Ovary (tissue), 9 donors: ENCODE results near the gene SCD. TPM values are rescaled to one million over a fixed set of nuclear protein-coding genes. Genes with fewer than 3 reads are reported as not detected.
A peak's percentile ranks its signal among the peaks of the same experiment; 100 is the strongest.

ENCODE experiments used
- DNase-seq, 5 donors: peaks; one replicate each; pipeline ENCODE4 v3.0.0-alpha.2; 2019 to 2020
- H3K27ac ChIP-seq, 2 donors: fragments of 200-600 bp; one replicate each; pipeline versions ENCODE4 v1.5.1 to v1.8.0; 2019 to 2022
- H3K27me3 ChIP-seq: fragments of 200-600 bp; one replicate; pipeline ENCODE4 v1.8.0; 2022
- H3K36me3 ChIP-seq: fragments of 200-600 bp; sonication (generic); one replicate; pipeline ENCODE4 v1.5.1; 2019
- H3K4me1 ChIP-seq: one replicate; pipeline ENCODE4 v1.8.1; 2013; ENCODE audit warnings: mild to moderate bottlenecking, moderate library complexity; ENCODE audit not compliant: insufficient read depth
- H3K4me3 ChIP-seq: fragments of 200-600 bp; sonication (generic); one replicate; pipeline ENCODE4 v1.5.1; 2017
- H3K9me3 ChIP-seq, 2 donors: fragments of 200-600 bp in 1 of 2; sonication (generic) in 1 of 2; one replicate each; pipeline versions ENCODE4 v1.5.1 to v1.8.1; 2013 to 2019; ENCODE audit warnings: mild to moderate bottlenecking in 1 of 2, moderate library complexity in 1 of 2
- EP300 ChIP-seq: sonication (generic); formaldehyde crosslinking; IDR thresholded peaks from one replicate; pipeline ENCODE4 v1.6.1; 2017; ENCODE audit warnings: antibody characterized with exemption
- POLR2A ChIP-seq: fragments of 450-650 bp; IDR thresholded peaks from one replicate; pipeline ENCODE4 v1.6.1; 2017; ENCODE audit warnings: antibody characterized with exemption, mild to moderate bottlenecking, moderate library complexity
- WGBS, 3 donors: extraction: QIAGEN DNeasy Blood & Tissue Kit in 1 of 3; methylation state at CpG; one replicate each; pipeline versions ENCODE4 v1.1.5 to v1.1.7; 2013 to 2017; 5-methylcytosine and 5-hydroxymethylcytosine counted together
- intact Hi-C, 4 donors: fragments of 100-400 bp; cut with DNase I; formaldehyde crosslinking; loops; one replicate each; pipeline versions ENCODE4 v1.11.0 to v1.15.1; 2022 to 2023
- polyA plus RNA-seq, 2 donors: library from polyadenylated mRNA; stranded (reverse); fragments of 200-250 nt in 1 of 2; fragments of 350-450 nt in 1 of 2; fragmentation: Illumina TruSeq in 1 of 2; extraction: RNeasy Lipid Tissue Mini Kit (QIAGEN cat#74804) in 1 of 2; gene quantifications; one replicate each; pipeline ENCODE4 v1.2.3, GENCODE V29; 2013 to 2014
- total RNA-seq, 7 donors: library from RNA; depleted of rRNA in 2 of 7; stranded (reverse); fragments of >200 nt in 2 of 7; fragmentation: NEBNext Ultra II Directional in 3 of 7; extraction: Animal tissue kit (Norgen Biotek cat#: 25700) in 3 of 7; gene quantifications; one replicate each; pipeline versions ENCODE4 v1.1.0 to v1.2.4, GENCODE V29; 2016 to 2023
- TF ChIP-seq, protein P1 (sequence below), 3 donors: fragments of 450-650 bp in 2 of 3; fragments of 200-600 bp in 1 of 3; IDR thresholded peaks; one replicate each; pipeline versions ENCODE4 v1.5.1 to v1.8.0; 2016 to 2022; ENCODE audit warnings: antibody characterized with exemption in 3 of 3, mild to moderate bottlenecking in 1 of 3
- donor health status: DM: no; HTN: no; CAD: no; lungs with moderate emphysema.
- donor health status: DM: no; HTN: no; CAD: no.
- donor health status: Bipolar disorder and iron deficiency.
- donor health status: DM: yes; HTN: yes; CAD: no.
- donor health status: DM: no; HTN: no; CAD: no.
- donor health status: DM: yes; HTN: yes; CAD: no.

SCD gene
- total and polyA plus RNA-seq, 9 donors, result 21.1 to 302 (median 72.7) TPM

DNA sequence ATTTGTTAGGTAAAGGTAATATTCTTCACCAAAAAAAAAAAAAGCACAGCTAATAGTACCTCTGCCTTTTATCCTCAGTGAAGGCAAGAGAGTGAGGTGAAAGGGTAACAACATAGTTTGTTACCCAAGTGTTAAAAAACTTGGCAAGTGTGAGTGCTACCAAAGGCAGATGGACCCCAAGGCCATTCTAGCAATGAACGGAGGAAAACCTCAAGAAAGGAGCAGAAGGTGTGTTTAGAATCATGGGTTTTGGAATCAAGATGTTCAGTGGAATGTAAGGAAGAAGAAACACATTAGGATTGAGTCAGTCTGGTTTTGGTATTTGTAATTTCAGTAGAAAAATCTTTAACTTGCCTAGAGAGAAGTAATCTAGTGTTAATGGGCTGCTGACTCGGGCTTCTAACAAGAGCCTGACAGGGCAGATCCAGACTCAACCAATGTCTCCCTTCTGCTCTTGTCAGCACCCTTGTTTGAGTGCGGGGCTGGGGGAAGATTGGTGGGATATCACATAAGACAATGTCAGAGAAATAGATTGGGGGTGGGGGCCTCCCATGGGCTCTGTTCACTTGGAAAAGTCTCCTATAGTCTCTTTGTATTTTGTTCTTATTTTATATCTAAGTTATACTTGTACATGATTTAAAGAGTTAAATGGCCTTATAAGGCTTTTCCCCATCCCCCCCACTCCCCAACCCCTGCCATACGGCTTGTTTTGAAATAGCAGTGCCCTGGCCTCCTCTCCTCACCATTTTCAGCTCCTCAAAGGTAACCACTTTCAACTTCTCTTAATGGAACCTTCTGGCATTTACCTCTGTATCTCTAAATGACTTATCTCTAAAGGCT lies 44.4 kb downstream of the SCD start:
- TF ChIP-seq POLR2A, result no peak
- TF ChIP-seq, protein P1, sequence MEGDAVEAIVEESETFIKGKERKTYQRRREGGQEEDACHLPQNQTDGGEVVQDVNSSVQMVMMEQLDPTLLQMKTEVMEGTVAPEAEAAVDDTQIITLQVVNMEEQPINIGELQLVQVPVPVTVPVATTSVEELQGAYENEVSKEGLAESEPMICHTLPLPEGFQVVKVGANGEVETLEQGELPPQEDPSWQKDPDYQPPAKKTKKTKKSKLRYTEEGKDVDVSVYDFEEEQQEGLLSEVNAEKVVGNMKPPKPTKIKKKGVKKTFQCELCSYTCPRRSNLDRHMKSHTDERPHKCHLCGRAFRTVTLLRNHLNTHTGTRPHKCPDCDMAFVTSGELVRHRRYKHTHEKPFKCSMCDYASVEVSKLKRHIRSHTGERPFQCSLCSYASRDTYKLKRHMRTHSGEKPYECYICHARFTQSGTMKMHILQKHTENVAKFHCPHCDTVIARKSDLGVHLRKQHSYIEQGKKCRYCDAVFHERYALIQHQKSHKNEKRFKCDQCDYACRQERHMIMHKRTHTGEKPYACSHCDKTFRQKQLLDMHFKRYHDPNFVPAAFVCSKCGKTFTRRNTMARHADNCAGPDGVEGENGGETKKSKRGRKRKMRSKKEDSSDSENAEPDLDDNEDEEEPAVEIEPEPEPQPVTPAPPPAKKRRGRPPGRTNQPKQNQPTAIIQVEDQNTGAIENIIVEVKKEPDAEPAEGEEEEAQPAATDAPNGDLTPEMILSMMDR (IDR thresholded peaks at IDR 0.05), result no peak
- H3K36me3 ChIP-seq, result no peaks in the 10 kb centered on the region

DNA sequence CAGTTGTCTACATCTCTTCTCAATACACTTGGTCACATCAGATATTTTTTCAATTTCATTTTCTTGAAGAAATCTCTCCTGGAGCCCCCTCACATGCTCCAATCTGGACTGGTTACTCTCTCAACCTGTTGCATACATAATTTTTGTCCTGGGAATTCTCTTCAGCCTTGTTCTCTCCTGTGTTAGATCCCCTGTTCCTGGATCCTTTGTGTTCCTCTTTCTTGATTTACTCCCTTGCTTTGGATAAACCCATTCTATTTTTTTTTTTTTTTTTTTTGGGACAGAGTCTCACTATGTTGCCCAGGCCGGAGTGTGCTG lies 45.6 kb downstream of the SCD start:
- DNase-seq, result no peak
- no peak overlapping the region for H3K4me3 ChIP-seq
- peaks cover 0 to 8% of the 10 kb centered on the region in 2 donors for H3K9me3 ChIP-seq
- H3K36me3 ChIP-seq, result no peaks in the 10 kb centered on the region
- 87 to 100% (median 100%) methylated on average over 1 of the region's 1 CpG for WGBS, 3 donors
- H3K27ac ChIP-seq, result no peak overlapping the region
- H3K27me3 ChIP-seq, result no peaks in the 10 kb centered on the region
- intact Hi-C loops, result no loop called here
- H3K4me1 ChIP-seq, result peaks cover 16% of the 10 kb centered on the region
- TF ChIP-seq, protein P1 (IDR thresholded peaks at IDR 0.05), result no peak
- TF ChIP-seq EP300, result no peak
- TF ChIP-seq POLR2A, result no peak

More for the DNA sequence above, 44.4 kb downstream of the SCD start:
- H3K4me3 ChIP-seq, result no peak overlapping the region
- H3K9me3 ChIP-seq, result peaks cover 0 to 9% of the 10 kb centered on the region in 2 donors
- peaks cover 16% of the 10 kb centered on the region for H3K4me1 ChIP-seq
- peak overlapping the region; percentile 51 to 72 for H3K27ac ChIP-seq
- 35 to 43% (median 39%) methylated on average over 4 of the region's 4 CpGs for WGBS, 3 donors
- H3K27me3 ChIP-seq, result no peaks in the 10 kb centered on the region
- intact Hi-C loops, result no loop called here
- DNase-seq, result no peak

DNA sequence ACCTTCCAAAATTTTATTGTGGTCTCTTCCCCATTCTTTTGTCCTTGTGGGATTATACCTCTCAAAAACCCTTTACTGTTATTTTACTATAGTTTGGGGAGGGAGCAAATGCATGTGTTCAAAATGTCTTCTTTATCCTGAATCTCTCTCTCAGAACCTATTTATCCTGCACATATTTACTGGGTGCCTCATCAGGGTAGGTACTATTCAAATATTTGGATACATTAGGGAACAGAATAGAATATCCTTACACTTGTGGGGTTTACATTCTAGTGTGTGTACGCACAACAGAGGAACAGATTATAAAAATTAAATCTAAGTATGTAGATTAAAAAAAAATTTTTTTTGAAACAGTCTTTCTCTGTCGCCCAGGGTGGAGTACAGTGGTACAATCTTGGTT lies 48.6 kb downstream of the SCD start:
- H3K4me1 ChIP-seq, result peaks cover 16% of the 10 kb centered on the region
- no peak overlapping the region for H3K27ac ChIP-seq
- intact Hi-C loops, result no loop called here
- TF ChIP-seq, protein P1 (IDR thresholded peaks at IDR 0.05), result no peak
- TF ChIP-seq POLR2A, result no peak
- no peak for TF ChIP-seq EP300
- no peak for DNase-seq
- H3K4me3 ChIP-seq, result no peak overlapping the region
- no peaks in the 10 kb centered on the region for H3K9me3 ChIP-seq
- H3K36me3 ChIP-seq, result no peaks in the 10 kb centered on the region
- WGBS, 3 donors, result 68 to 98% (median 92%) methylated on average over 2 of the region's 2 CpGs
- H3K27me3 ChIP-seq, result no peaks in the 10 kb centered on the region

DNA sequence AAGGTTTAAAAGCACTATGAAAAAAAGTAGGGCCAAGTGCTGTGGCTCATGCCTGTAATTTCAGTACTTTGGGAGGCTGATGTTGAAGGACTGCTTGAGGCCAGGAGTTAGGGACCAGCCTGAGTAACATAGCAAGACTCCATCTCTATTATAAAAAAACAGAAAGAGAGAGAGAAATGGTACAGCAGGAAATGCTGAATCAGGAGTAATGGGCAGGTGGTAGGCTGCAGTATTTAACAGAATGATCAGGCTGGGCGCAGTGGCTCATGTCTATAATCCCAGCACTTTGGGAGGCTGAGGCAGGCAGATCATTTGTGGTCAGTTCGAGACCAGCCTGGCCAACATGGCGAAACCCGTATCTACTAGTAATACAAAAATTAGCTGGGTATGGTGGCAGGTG lies 49.6 kb downstream of the SCD start:
- H3K9me3 ChIP-seq, result no peaks in the 10 kb centered on the region
- intact Hi-C loops, result no loop called here
- H3K27me3 ChIP-seq, result no peaks in the 10 kb centered on the region
- H3K4me1 ChIP-seq, result peaks cover 11% of the 10 kb centered on the region
- no peaks in the 10 kb centered on the region for H3K36me3 ChIP-seq
- H3K4me3 ChIP-seq, result no peak overlapping the region
- no peak for TF ChIP-seq POLR2A
- DNase-seq, result no peak
- 93 to 97% (median 94%) methylated on average over 4 of the region's 4 CpGs for WGBS, 3 donors
- no peak overlapping the region for H3K27ac ChIP-seq

DNA sequence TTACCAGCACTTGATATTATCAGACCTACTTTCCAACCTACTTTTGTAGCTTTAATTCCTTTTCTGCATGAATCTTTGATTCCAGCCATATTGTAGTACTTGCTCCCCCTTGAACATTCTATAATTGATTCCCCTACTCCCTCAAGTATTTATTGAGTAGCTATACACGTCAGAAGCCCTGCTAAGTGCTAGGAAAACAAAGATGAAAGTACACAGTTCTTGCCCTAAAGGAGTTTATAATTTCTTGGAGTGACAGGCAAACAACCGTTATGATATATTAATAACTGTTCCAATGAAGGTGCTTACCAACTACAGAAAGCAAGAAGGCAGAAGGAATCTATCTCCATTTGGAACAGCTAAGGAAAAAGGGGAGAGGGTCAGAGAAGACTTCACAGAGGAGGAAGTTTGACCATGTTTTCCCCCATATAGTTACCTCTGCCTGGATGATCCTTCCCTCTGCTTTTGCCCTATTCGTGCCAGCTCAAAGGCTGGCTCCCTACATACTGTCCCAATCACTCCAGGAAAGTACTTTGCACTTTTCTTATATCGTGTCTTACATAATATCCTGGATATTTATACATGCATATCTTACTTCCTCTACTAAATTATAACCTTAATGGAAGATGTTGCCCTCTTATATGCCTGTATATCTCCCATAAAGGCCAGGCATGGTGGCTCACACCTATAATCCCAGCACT lies 54.7 kb downstream of the SCD start:
- no peak for TF ChIP-seq POLR2A
- H3K4me3 ChIP-seq, result no peak overlapping the region
- intact Hi-C loops, result no loop called here
- no peak overlapping the region for H3K27ac ChIP-seq
- H3K9me3 ChIP-seq, result no peaks in the 10 kb centered on the region
- H3K27me3 ChIP-seq, result no peaks in the 10 kb centered on the region
- DNase-seq, result no peak
- no peaks in the 10 kb centered on the region for H3K36me3 ChIP-seq
- peaks cover 4% of the 10 kb centered on the region for H3K4me1 ChIP-seq
- 86 to 88% (median 87%) methylated on average over 4 of the region's 4 CpGs for WGBS, 3 donors
